ENCODE results near the gene RPS6KB2.
"Not testable (repeated sequence)": the region's sequence is repeated elsewhere in the genome, so short reads cannot be mapped to it uniquely, and the experiment has no call there.

The RPS6KB2 gene

DNA sequence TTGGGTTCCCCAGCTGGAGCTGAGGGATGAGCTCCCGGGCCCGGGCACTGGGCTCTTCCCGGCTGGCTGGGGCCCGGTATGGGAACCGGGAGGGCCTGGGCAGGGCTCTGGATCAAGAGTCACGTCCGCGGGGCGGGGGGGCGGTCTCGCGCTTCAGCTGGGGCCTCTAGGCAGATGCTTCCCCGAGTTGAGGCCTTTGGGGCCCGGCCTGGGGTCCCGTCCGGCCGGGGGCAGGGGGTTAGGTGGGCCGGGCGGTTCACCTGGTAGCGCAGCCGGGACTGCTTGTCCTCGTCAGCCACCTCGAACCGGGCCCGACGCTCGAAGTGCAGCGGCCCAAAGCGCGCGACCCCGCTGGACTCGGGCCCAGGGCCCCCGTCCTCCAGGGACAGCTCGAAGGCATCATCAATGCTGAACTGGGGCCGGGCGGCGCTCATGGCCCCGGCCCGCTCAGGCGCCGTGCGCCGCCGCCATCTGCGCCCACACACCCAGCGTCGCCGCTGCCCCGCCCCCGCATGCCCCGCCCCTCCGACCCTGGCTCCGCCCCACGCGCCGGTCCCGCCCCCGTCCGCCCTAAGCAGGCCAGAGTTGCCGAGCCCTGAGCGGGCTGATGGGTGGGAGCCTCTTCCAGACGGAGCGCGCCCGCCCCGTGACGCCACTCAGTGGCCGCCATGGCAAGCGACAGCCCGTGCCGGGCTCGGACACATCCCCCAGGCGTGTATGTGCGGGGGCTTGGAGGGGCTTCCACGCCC lies 40.6 kb downstream of the RPS6KB2 start, which contains the start of gene TMEM134:
TMEM134 (minus strand) TSS at position 493 of the 749 bp plus-strand sequence; CDS start at position 434, 59 bp downstream.
- no peak for FAIRE-seq
- DNase-seq (ENCODE audit: insufficient read length, low spot score) = peak; percentile 87
- TF ChIP-seq, protein P1, sequence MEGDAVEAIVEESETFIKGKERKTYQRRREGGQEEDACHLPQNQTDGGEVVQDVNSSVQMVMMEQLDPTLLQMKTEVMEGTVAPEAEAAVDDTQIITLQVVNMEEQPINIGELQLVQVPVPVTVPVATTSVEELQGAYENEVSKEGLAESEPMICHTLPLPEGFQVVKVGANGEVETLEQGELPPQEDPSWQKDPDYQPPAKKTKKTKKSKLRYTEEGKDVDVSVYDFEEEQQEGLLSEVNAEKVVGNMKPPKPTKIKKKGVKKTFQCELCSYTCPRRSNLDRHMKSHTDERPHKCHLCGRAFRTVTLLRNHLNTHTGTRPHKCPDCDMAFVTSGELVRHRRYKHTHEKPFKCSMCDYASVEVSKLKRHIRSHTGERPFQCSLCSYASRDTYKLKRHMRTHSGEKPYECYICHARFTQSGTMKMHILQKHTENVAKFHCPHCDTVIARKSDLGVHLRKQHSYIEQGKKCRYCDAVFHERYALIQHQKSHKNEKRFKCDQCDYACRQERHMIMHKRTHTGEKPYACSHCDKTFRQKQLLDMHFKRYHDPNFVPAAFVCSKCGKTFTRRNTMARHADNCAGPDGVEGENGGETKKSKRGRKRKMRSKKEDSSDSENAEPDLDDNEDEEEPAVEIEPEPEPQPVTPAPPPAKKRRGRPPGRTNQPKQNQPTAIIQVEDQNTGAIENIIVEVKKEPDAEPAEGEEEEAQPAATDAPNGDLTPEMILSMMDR (IDR thresholded peaks at IDR 0.05; ENCODE audit: insufficient read depth, missing control alignments) = peak; percentile 47

- TF ChIP-seq, protein P1 (IDR thresholded peaks at IDR 0.05; ENCODE audit: insufficient read depth, missing control alignments) = no peak
- FAIRE-seq = no peak
- no peak for DNase-seq (ENCODE audit: insufficient read length, low spot score)
Measured at GRCh38 chr11:67469508-67469811, 41.2 kb downstream of the RPS6KB2 start.

DNA sequence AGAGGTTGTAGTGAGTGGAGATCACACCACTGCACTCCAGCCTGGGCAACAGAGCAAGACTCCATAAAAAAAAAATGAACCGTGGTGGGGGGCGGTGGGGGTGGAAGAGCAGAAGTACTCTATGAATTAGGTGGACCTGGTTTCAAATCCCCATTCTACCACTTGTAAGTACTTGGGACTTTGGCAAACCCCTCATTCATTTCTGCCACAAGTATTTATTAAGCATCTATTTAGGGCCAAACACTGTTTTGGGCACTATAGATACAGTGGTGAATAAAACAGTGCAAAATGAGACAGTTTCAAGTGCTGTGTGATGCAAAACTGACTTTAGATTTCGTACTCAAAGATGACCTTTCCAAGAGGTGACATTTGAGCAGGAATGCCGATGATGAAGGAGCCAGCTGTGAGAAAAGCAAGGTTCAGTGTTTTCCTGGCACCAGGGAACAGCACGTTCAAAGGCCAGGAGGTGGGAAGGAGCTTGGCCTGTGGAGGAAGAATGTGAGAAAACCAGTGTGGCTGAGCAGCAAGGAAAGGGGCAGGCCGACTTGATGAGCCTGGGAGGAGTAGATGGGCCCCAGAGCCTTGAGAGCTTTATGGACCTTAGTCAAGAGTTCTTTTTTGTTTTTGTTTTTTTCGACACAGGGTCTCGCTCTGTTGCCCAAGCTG lies 42.2 kb downstream of the RPS6KB2 start:
- FAIRE-seq = no peak
- TF ChIP-seq, protein P1 (IDR thresholded peaks at IDR 0.05; ENCODE audit: insufficient read depth, missing control alignments) = no peak
- DNase-seq (ENCODE audit: insufficient read length, low spot score) = no peak

DNA sequence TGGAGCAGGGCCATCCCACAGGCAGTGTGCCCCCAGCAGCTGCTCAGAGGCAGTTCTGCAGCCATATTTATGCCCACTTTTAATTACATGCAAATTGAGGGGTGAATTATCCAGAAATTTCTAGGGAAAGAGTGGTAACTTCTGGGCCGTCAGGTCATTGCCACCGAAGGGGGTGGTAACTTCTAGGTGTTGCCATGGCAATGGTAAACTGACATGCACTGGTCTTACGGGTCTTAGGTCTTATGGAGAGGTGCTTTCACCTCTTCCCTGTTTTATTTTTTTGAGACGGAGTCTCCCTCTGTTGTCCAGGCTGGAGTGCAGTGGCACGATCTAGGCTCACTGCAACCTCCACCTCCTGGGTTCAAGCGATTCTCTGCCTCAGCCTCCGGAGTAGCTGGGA lies 44.6 kb downstream of the RPS6KB2 start:
- TF ChIP-seq, protein P1 (IDR thresholded peaks at IDR 0.05; ENCODE audit: insufficient read depth, missing control alignments) = no peak
- no peak for DNase-seq (ENCODE audit: insufficient read length, low spot score)
- no peak for FAIRE-seq

DNA sequence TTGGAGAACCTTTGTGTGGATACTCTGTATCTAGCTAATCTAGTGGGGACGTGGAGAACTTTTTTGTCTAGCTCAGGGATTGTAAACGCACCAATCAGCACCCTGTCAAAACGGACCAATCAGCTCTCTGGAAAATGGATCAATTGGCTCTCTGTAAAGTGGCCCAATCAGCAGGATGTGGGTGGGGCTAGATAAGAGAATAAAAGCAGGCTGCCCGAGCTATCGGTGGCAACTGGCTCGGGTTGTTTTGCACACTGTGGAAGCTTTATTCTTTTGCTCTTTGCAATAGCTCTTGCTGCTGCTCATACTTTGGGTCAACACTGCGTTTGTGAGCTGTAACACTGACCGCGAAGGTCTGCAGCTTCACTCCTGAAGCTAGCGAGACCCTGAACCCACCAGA lies 48.4 kb downstream of the RPS6KB2 start:
- DNase-seq (ENCODE audit: insufficient read length, low spot score); FAIRE-seq: not testable (repeated sequence)

- FAIRE-seq; DNase-seq (ENCODE audit: insufficient read length, low spot score): not testable (repeated sequence)
Measured at GRCh38 chr11:67477344-67478050, 49.2 kb downstream of the RPS6KB2 start.

DNA sequence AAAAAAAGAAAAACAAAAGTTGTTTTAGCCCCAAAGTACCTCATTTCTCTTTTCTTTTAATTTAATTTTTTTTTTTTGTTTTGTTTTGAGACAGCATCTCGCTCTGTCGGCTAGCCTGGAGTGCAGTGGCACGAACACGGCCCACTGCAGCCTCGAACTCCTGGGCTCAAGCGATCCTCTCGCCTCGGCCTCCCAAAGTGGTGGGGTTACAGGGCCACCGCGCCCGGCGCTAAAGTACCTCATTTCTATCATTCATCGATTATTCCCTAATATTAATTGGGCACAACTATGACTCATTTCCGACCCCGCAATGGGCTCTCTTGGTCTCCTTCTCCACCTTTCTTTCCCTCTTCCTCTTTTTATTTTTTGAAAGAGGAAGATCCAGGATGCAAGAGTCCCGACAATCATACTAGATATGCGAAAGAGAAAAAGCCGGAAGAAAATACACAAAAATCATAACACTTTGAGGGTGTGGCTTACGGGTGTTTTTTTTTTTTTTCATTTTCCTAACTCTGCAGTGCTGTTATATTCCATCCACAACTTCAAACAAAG lies 54.1 kb downstream of the RPS6KB2 start:
- no peak for DNase-seq (ENCODE audit: insufficient read length, low spot score)
- no peak for FAIRE-seq

More for the DNA sequence above, 54.1 kb downstream of the RPS6KB2 start:
- TF ChIP-seq, protein P1 (IDR thresholded peaks at IDR 0.05; ENCODE audit: insufficient read depth, missing control alignments) = no peak

Measured in D721Med (cell line).